AG04449 (cell line): ENCODE measurements around the gene TLCD5.

Source experiments
- CTCF ChIA-PET: fragments of 350-600 bp; formaldehyde crosslinking; extraction: SDS; loops from one replicate; lab custom pipeline; 2021; ENCODE audit warnings: antibody characterized with exemption; lab: Yijun Ruan, JAX
- POLR2A ChIA-PET: fragments of 400-600, 350-600 bp; formaldehyde crosslinking; extraction: SDS; loops from one replicate; lab custom pipeline; 2020; ENCODE audit warnings: antibody characterized with exemption, inconsistent platforms; lab: Yijun Ruan, JAX
- DNase-seq: peaks from one replicate; pipeline ENCODE4 v3.0.0-alpha.2; 2010; ENCODE audit warnings: low read depth, low spot score
- H3K4me3 ChIP-seq: 2 replicates; pipeline ENCODE4 v1.5.1; 2011; ENCODE audit warnings: low read depth, mild to moderate bottlenecking, control low read depth, low read length
- CTCF ChIP-seq: IDR thresholded peaks from one replicate; pipeline ENCODE4 v1.5.1; 2011; ENCODE audit warnings: mild to moderate bottlenecking, moderate library complexity, low read length, control low read depth, inconsistent platforms; ENCODE audit not compliant: insufficient read depth; ENCODE audit errors: missing control alignments

Gene TLCD5

GRCh38 chr11:120332822-120333716 is 8.0 kb downstream of the TLCD5 start:
- CTCF ChIA-PET = interaction anchor here (1.0 to 2.8 kb wide), 5 partner anchors 27 to 352 kb away, joined by 3 to 10 read pairs (median 5); partner anchors contain the start of gene GRIK4

GRCh38 chr11:120333801-120334200 is 8.7 kb downstream of the TLCD5 start:
- POLR2A ChIA-PET = no interaction called here
- CTCF ChIA-PET = interaction anchor here (0.7 to 3.3 kb wide), 25 partner anchors 9 to 352 kb away, joined by 3 to 22 read pairs (median 6); partner anchors contain the start of genes GRIK4 and TLCD5
- no peak for TF ChIP-seq CTCF
- DNase-seq = no peak
- H3K4me3 ChIP-seq = no peak overlapping the region

More at GRCh38 chr11:120332822-120333716, 8.0 kb downstream of the TLCD5 start:
- TF ChIP-seq CTCF = no peak
- DNase-seq = no peak
- H3K4me3 ChIP-seq = no peak overlapping the region
- POLR2A ChIA-PET = interaction anchor here (0.7 kb wide), 1 partner anchor 1722 kb away, joined by 3 read pairs; no protein-coding TSS in a partner anchor

- H3K4me3 ChIP-seq = no peak overlapping the region
- CTCF ChIA-PET = interaction anchor here (0.7 to 3.3 kb wide), 36 partner anchors 8 to 351 kb away, joined by 3 to 22 read pairs (median 6); partner anchors contain the start of genes GRIK4 and TLCD5
- POLR2A ChIA-PET = no interaction called here
- no peak for DNase-seq
- TF ChIP-seq CTCF = no peak
Measured at GRCh38 chr11:120334332-120334731, 9.2 kb downstream of the TLCD5 start.

GRCh38 chr11:120334894-120335462 is 9.9 kb downstream of the TLCD5 start:
- ChIA-PET POLR2A (interaction anchor here (1.1 kb wide), 1 partner anchor 76 kb away, joined by 4 read pairs; no protein-coding TSS in a partner anchor), CTCF (interaction anchor here (0.7 to 3.3 kb wide), 51 partner anchors 9 to 883 kb away, joined by 3 to 22 read pairs (median 5); partner anchors contain the start of genes GRIK4 and TLCD5)
- TF ChIP-seq CTCF = peak; percentile 69
- peak overlapping the region; percentile 61 for H3K4me3 ChIP-seq
- peak; percentile 58 for DNase-seq

- POLR2A ChIA-PET = interaction anchor here (0.5 to 2.9 kb wide), 5 partner anchors 28 to 97 kb away, joined by 3 to 10 read pairs (median 4); no protein-coding TSS in a partner anchor
- CTCF ChIA-PET = interaction anchor here (0.7 to 3.3 kb wide), 49 partner anchors 9 to 883 kb away, joined by 3 to 22 read pairs (median 5); partner anchors contain the start of genes GRIK4 and TLCD5
- no peak for TF ChIP-seq CTCF
- DNase-seq = no peak
- peak overlapping the region; percentile 61 for H3K4me3 ChIP-seq
Measured at GRCh38 chr11:120335556-120335907, 10.4 kb downstream of the TLCD5 start.
